Neural cell (in vitro differentiated cells): Measurements from ENCODE around the gene WDHD1. TPM values are rescaled to one million over a fixed set of nuclear protein-coding genes. Genes with fewer than 3 reads are reported as not detected.

Experiments
- H2AFZ ChIP-seq: fragments of 200-600, 300-800 bp; sonication (generic), shearing (Covaris generic); 2 replicates; pipeline ENCODE4 v1.6.0; 2014; ENCODE audit warnings: low read depth, mild to moderate bottlenecking, antibody characterized with exemption, low read length, moderate library complexity
- H3F3A ChIP-seq: fragments of 200-600 bp; shearing (Covaris generic); 2 replicates; pipeline ENCODE4 v1.6.1; 2016; ENCODE audit warnings: mild to moderate bottlenecking, moderate library complexity, mixed read lengths, antibody characterized with exemption, low read length; ENCODE audit not compliant: insufficient read depth, poor library complexity, severe bottlenecking
- H3K27ac ChIP-seq: fragments of 200-600, 300-800 bp; sonication (generic), shearing (Covaris generic); 2 replicates; pipeline ENCODE4 v1.5.1; 2014; ENCODE audit warnings: mild to moderate bottlenecking, low read length, moderate library complexity
- H3K27me3 ChIP-seq: fragments of 300-800, 200-600 bp; sonication (generic), shearing (Covaris generic); 2 replicates; pipeline ENCODE4 v1.6.0; 2014; ENCODE audit warnings: mild to moderate bottlenecking, low read depth, low read length, moderate library complexity; ENCODE audit not compliant: insufficient read depth
- H3K36me3 ChIP-seq: fragments of 300-800, 200-600 bp; sonication (generic), shearing (Covaris generic); 2 replicates; pipeline ENCODE4 v1.5.1; 2014; ENCODE audit warnings: mild to moderate bottlenecking, antibody characterized with exemption, low read length, moderate library complexity; ENCODE audit not compliant: insufficient read depth
- H3K4me2 ChIP-seq: fragments of 300-800, 200-600 bp; sonication (generic), shearing (Covaris generic); 2 replicates; pipeline ENCODE4 v1.6.0; 2014; ENCODE audit warnings: mild to moderate bottlenecking, low read length
- H3K4me3 ChIP-seq: fragments of 300-800, 200-600 bp; sonication (generic), shearing (Covaris generic); 2 replicates; pipeline ENCODE4 v1.5.1; 2014; ENCODE audit warnings: mild to moderate bottlenecking, low read length, moderate library complexity
- H3K79me2 ChIP-seq: fragments of 200-600 bp; shearing (Covaris generic); replicated peaks from 2 replicates; pipeline ENCODE4 v1.6.0; 2014; ENCODE audit warnings: mild to moderate bottlenecking, low read length, moderate library complexity; ENCODE audit not compliant: insufficient read depth
- H3K9ac ChIP-seq: fragments of 300-800, 200-600 bp; sonication (generic), shearing (Covaris generic); 2 replicates; pipeline ENCODE4 v1.6.1; 2016; ENCODE audit warnings: mild to moderate bottlenecking, low read length, mixed read lengths
- H3K9me2 ChIP-seq: fragments of 200-600 bp; shearing (Covaris generic); 2 replicates; pipeline ENCODE4 v1.6.1; 2016; ENCODE audit warnings: mild to moderate bottlenecking, low read length, mixed read lengths; ENCODE audit not compliant: insufficient read depth
- H3K9me3 ChIP-seq: fragments of 200-600, 300-800 bp; sonication (generic), shearing (Covaris generic); 2 replicates; pipeline ENCODE4 v1.6.1; 2016; ENCODE audit warnings: mild to moderate bottlenecking, mixed run types, low read length, moderate library complexity, mixed read lengths
- H4K20me1 ChIP-seq: fragments of 200-600 bp; shearing (Covaris generic); 2 replicates; pipeline ENCODE4 v1.6.1; 2016; ENCODE audit warnings: mild to moderate bottlenecking, mixed run types; ENCODE audit not compliant: insufficient read depth
- CTCF ChIP-seq: fragments of 450-650 bp; IDR thresholded peaks from 2 replicates; pipeline ENCODE4 v1.5.1; 2014; ENCODE audit warnings: antibody characterized with exemption, mild to moderate bottlenecking, moderate library complexity; ENCODE audit not compliant: poor library complexity, severe bottlenecking
- EP300 ChIP-seq: fragments of 450-650 bp; conservative IDR thresholded peaks from 2 replicates; pipeline ENCODE4 v1.6.1; 2014; ENCODE audit warnings: antibody characterized with exemption, mild to moderate bottlenecking, moderate library complexity; ENCODE audit not compliant: poor library complexity, severe bottlenecking
- EZH2 ChIP-seq: fragments of 200-600, 300-800 bp; shearing (Covaris generic), sonication (generic); IDR thresholded peaks from 2 replicates; pipeline ENCODE4 v1.6.1; 2014; ENCODE audit warnings: antibody characterized with exemption, low read length, borderline replicate concordance, mild to moderate bottlenecking; ENCODE audit not compliant: insufficient read depth, poor library complexity, severe bottlenecking
- MXI1 ChIP-seq: fragments of 450-650 bp; conservative IDR thresholded peaks from 2 replicates; pipeline ENCODE4 v1.6.1; 2014; ENCODE audit warnings: antibody characterized with exemption, mild to moderate bottlenecking; ENCODE audit not compliant: poor library complexity, severe bottlenecking
- POLR2AphosphoS5 ChIP-seq: IDR thresholded peaks from 2 replicates; pipeline ENCODE4 v1.6.1; 2012
- RAD21 ChIP-seq: fragments of 450-650 bp; conservative IDR thresholded peaks from 2 replicates; pipeline ENCODE4 v1.6.1; 2014; ENCODE audit warnings: antibody characterized with exemption, mild to moderate bottlenecking, moderate library complexity
- SMC3 ChIP-seq: fragments of 450-650 bp; conservative IDR thresholded peaks from 2 replicates; pipeline ENCODE4 v1.6.1; 2014; ENCODE audit warnings: antibody characterized with exemption, mild to moderate bottlenecking, moderate library complexity; ENCODE audit not compliant: poor library complexity
- TAF1 ChIP-seq: IDR thresholded peaks from 2 replicates; pipeline ENCODE4 v1.6.1; 2012; ENCODE audit warnings: low read depth
- polyA plus RNA-seq: library from polyadenylated mRNA; depleted of rRNA; stranded (reverse); fragments of >200 nt; gene quantifications from 2 replicates; pipeline ENCODE4 v1.2.3, GENCODE V29; 2014
- TF ChIP-seq, protein P1 (sequence below): IDR thresholded peaks from 2 replicates; pipeline ENCODE4 v1.6.1; 2012; ENCODE audit warnings: borderline replicate concordance

WDHD1 gene
- polyA plus RNA-seq, 1 donor from 2014 or later: 8.0 TPM

DNA sequence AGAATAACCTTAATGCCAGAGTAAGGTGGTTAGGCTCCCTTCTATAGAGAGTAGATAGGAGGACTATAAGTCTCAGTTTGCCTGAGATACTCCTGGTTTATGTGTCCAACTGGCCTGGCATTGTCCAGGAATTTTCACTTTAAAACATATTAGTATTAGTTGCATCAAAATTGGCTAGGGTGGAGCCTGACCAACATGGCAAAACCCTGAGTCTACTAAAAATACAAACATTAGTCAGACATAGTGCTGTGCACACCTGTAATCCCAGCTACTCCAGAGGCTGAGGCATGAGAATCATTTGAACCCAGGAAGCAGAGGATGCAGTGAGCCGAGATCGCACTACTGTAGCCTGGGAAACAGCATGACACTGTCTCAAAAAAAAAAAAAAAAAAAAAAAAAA lies 11.9 kb downstream of the WDHD1 start:
- Histone ChIP-seq H3K9ac (no peak overlapping the region), H3K9me2 (no peaks in the 10 kb centered on the region), H4K20me1 (no peaks in the 10 kb centered on the region), H3K27me3 (no peaks in the 10 kb centered on the region), H3K79me2 (no peaks in the 10 kb centered on the region), H3K36me3 (no peaks in the 10 kb centered on the region), H3K27ac (no peak overlapping the region), H3K4me3 (no peak overlapping the region), H3K4me2 (no peak overlapping the region), H3F3A (no peaks in the 10 kb centered on the region), H2AFZ (no peak overlapping the region), H3K9me3 (no peaks in the 10 kb centered on the region)
- TF ChIP-seq SMC3: no peak
- no peak for TF ChIP-seq EP300
- no peak for TF ChIP-seq TAF1
- no peak for TF ChIP-seq CTCF
- TF ChIP-seq EZH2: no peak
- no peak for TF ChIP-seq RAD21
- TF ChIP-seq MXI1: no peak
- TF ChIP-seq, protein P1, sequence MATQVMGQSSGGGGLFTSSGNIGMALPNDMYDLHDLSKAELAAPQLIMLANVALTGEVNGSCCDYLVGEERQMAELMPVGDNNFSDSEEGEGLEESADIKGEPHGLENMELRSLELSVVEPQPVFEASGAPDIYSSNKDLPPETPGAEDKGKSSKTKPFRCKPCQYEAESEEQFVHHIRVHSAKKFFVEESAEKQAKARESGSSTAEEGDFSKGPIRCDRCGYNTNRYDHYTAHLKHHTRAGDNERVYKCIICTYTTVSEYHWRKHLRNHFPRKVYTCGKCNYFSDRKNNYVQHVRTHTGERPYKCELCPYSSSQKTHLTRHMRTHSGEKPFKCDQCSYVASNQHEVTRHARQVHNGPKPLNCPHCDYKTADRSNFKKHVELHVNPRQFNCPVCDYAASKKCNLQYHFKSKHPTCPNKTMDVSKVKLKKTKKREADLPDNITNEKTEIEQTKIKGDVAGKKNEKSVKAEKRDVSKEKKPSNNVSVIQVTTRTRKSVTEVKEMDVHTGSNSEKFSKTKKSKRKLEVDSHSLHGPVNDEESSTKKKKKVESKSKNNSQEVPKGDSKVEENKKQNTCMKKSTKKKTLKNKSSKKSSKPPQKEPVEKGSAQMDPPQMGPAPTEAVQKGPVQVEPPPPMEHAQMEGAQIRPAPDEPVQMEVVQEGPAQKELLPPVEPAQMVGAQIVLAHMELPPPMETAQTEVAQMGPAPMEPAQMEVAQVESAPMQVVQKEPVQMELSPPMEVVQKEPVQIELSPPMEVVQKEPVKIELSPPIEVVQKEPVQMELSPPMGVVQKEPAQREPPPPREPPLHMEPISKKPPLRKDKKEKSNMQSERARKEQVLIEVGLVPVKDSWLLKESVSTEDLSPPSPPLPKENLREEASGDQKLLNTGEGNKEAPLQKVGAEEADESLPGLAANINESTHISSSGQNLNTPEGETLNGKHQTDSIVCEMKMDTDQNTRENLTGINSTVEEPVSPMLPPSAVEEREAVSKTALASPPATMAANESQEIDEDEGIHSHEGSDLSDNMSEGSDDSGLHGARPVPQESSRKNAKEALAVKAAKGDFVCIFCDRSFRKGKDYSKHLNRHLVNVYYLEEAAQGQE: no peak
- TF ChIP-seq POLR2AphosphoS5: no peak

DNA sequence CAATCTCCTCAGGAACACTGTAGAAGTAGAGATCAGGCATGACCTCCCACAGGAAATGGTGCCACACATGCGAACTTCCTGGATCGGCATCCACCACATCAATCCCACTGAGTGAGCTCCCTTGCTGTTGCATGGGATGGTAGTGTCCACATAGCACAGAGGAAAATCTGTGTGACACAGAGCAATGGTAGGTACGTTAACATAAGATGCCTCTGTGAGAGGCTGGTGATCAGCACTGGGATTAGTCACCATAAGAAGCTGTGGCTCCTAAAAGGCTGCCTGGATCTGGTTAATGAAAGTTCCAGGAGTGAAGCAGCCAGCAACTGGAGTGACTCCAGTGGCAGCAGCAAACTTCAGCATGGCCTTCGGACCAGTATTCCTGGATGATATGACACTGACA lies 21.8 kb downstream of the WDHD1 start:
- Histone ChIP-seq H3K27me3 (no peaks in the 10 kb centered on the region), H3K4me3 (no peak overlapping the region), H3K9me2 (no peaks in the 10 kb centered on the region), H3K27ac (no peak overlapping the region), H3F3A (no peaks in the 10 kb centered on the region), H3K9ac (no peak overlapping the region), H3K9me3 (no peaks in the 10 kb centered on the region), H2AFZ (no peak overlapping the region), H3K36me3 (no peaks in the 10 kb centered on the region), H3K4me2 (no peak overlapping the region), H3K79me2 (no peaks in the 10 kb centered on the region), H4K20me1 (no peaks in the 10 kb centered on the region)
- no peak for TF ChIP-seq RAD21
- no peak for TF ChIP-seq EZH2
- no peak for TF ChIP-seq MXI1
- no peak for TF ChIP-seq POLR2AphosphoS5
- no peak for TF ChIP-seq EP300
- TF ChIP-seq CTCF: no peak
